Measurements from ENCODE around the gene DBNDD1.

DNA sequence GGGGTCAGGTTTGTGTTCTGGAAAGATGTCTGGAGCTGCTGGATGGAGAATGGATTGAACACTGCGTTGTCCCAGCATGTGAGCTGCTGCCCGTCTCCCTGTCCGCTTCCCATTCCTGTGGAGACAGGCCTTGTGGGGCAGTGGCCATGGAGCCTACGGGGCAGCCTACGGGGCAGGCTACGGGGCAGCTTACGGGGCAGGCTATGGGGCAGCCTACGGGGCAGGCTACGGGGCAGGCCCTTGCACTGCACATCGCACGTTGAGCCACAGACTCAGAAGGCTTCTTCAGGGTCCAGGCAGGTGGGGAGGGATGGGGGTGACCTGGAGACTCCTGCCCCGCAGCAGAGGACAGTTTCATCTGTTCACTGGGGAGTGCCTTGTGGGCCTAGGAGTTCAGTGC, 9.7 kb upstream of the DBNDD1 start:
- TF ChIP-seq TAF1 (IDR thresholded peaks at IDR 0.05; ENCODE audit: borderline replicate concordance, insufficient read depth, low read length) (no peak), POLR2AphosphoS5 (IDR thresholded peaks at IDR 0.05; ENCODE audit: low read depth, low read length) (no peak), SIN3A (IDR thresholded peaks at IDR 0.05; ENCODE audit: borderline replicate concordance, insufficient read depth, low read length) (no peak)
- TF ChIP-seq, protein P1, sequence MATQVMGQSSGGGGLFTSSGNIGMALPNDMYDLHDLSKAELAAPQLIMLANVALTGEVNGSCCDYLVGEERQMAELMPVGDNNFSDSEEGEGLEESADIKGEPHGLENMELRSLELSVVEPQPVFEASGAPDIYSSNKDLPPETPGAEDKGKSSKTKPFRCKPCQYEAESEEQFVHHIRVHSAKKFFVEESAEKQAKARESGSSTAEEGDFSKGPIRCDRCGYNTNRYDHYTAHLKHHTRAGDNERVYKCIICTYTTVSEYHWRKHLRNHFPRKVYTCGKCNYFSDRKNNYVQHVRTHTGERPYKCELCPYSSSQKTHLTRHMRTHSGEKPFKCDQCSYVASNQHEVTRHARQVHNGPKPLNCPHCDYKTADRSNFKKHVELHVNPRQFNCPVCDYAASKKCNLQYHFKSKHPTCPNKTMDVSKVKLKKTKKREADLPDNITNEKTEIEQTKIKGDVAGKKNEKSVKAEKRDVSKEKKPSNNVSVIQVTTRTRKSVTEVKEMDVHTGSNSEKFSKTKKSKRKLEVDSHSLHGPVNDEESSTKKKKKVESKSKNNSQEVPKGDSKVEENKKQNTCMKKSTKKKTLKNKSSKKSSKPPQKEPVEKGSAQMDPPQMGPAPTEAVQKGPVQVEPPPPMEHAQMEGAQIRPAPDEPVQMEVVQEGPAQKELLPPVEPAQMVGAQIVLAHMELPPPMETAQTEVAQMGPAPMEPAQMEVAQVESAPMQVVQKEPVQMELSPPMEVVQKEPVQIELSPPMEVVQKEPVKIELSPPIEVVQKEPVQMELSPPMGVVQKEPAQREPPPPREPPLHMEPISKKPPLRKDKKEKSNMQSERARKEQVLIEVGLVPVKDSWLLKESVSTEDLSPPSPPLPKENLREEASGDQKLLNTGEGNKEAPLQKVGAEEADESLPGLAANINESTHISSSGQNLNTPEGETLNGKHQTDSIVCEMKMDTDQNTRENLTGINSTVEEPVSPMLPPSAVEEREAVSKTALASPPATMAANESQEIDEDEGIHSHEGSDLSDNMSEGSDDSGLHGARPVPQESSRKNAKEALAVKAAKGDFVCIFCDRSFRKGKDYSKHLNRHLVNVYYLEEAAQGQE (IDR thresholded peaks at IDR 0.05; ENCODE audit: insufficient read depth in 1 of 2, low read depth in 2 of 2, low read length in 2 of 2) = no peak

Data from PFSK-1 (cell line).